BE2C (cell line): ENCODE results near the gene CFAP20DC.

Source experiments
- DNase-seq: peaks from one replicate; pipeline ENCODE4 v3.0.0-alpha.2; 2020
- H3K27me3 ChIP-seq: fragments of 250-450 bp; sonication (Bioruptor Pico); 2 replicates; pipeline ENCODE4 v1.5.1; 2020; ENCODE audit warnings: mild to moderate bottlenecking
- H3K36me3 ChIP-seq: fragments of 250-450 bp; sonication (Bioruptor Pico); 2 replicates; pipeline ENCODE4 v1.5.1; 2020; ENCODE audit warnings: mild to moderate bottlenecking
- H3K4me1 ChIP-seq: fragments of 250-450 bp; sonication (Bioruptor Pico); 2 replicates; pipeline ENCODE4 v1.5.1; 2020
- H3K4me3 ChIP-seq: 2 replicates; pipeline ENCODE4 v1.5.1; 2011; ENCODE audit warnings: low read depth, low read length
- H3K9me3 ChIP-seq: fragments of 250-450 bp; sonication (Bioruptor Pico); 2 replicates; pipeline ENCODE4 v1.5.1; 2020
- TF ChIP-seq, protein P1 (sequence below): IDR thresholded peaks from 2 replicates; pipeline ENCODE4 v1.5.1; 2012; ENCODE audit warnings: mild to moderate bottlenecking, low read depth, low read length

CFAP20DC gene

DNA sequence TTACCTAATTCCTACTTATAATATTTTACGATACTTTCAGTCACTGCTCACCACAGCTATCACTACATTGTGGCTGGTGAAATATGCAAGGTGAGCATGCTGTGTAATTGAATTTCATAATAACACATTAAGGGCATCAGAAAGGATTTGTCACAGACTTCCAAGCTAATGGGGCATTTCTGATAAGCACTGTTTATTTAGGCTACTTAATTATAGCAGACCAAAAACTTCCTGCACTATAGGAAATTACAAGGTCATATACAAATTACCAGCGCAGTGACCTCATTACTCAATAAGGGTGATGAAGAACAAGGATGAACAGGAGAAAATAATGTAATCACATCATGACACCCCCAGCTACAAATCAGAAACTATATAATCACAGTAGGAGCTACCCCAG is 294.7 kb downstream of the CFAP20DC start:
- Histone ChIP-seq H3K9me3 (no peaks in the 10 kb centered on the region), H3K27me3 (no peaks in the 10 kb centered on the region), H3K36me3 (no peaks in the 10 kb centered on the region), H3K4me1 (no peaks in the 10 kb centered on the region), H3K4me3 (no peak overlapping the region)
- DNase-seq = no peak
- TF ChIP-seq, protein P1, sequence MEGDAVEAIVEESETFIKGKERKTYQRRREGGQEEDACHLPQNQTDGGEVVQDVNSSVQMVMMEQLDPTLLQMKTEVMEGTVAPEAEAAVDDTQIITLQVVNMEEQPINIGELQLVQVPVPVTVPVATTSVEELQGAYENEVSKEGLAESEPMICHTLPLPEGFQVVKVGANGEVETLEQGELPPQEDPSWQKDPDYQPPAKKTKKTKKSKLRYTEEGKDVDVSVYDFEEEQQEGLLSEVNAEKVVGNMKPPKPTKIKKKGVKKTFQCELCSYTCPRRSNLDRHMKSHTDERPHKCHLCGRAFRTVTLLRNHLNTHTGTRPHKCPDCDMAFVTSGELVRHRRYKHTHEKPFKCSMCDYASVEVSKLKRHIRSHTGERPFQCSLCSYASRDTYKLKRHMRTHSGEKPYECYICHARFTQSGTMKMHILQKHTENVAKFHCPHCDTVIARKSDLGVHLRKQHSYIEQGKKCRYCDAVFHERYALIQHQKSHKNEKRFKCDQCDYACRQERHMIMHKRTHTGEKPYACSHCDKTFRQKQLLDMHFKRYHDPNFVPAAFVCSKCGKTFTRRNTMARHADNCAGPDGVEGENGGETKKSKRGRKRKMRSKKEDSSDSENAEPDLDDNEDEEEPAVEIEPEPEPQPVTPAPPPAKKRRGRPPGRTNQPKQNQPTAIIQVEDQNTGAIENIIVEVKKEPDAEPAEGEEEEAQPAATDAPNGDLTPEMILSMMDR = no peak

DNA sequence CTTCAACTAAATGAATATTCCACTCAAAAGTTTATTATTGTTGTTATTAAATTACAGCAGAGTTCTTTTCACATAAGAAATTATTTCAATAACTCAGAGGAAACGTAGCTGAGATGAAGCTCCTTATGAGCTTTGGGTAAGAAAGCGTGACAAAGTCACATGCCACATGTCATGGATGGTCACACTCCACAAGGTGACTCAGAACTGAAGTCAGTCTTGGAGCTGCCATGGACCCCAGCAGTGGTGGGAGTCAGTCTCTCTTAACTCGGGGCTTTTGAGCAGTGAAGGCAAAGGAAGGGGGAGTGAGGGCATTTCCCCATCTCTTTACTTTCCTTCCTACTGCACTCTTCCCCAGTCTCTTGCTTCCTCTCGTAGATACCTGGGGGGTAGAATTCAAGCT is 295.8 kb downstream of the CFAP20DC start:
- TF ChIP-seq, protein P1 = no peak
- Histone ChIP-seq H3K27me3 (no peaks in the 10 kb centered on the region), H3K36me3 (no peaks in the 10 kb centered on the region), H3K4me3 (no peak overlapping the region), H3K9me3 (no peaks in the 10 kb centered on the region), H3K4me1 (no peaks in the 10 kb centered on the region)
- no peak for DNase-seq

DNA sequence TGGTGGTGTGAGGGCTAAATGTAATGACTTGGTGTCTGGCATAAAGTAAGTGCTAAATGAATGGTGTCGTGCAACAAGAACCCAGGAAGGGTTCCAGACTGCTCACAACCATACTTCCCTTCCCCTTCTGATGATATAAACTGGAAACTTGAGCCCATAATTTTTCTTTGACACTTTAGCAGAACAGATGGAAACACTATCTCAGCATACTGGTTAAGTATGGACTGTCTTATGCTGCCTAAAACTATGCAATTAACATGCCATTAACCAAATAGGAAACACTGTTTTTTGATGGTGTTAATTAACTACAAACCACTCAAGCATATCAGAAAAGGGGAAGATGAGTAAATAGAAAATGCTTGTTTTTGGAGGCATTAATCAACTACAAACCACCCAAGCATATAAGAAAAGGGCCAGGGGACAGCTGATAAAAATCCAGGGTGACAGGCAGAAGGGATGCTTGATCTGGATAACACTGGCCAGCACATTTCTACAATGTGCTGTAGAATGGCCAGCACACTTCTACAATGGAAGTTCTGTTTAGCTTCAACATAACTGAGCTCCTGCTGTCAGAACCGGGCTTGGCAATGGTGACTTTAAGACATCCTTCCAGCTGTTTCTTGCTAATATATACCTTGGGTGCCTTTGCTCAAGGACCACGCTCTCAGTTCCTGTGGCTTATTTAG is 297.8 kb downstream of the CFAP20DC start:
- no peak overlapping the region for H3K4me3 ChIP-seq
- no peaks in the 10 kb centered on the region for H3K36me3 ChIP-seq
- no peaks in the 10 kb centered on the region for H3K9me3 ChIP-seq
- no peak for DNase-seq
- TF ChIP-seq, protein P1 = no peak
- no peaks in the 10 kb centered on the region for H3K27me3 ChIP-seq
- H3K4me1 ChIP-seq = no peaks in the 10 kb centered on the region

DNA sequence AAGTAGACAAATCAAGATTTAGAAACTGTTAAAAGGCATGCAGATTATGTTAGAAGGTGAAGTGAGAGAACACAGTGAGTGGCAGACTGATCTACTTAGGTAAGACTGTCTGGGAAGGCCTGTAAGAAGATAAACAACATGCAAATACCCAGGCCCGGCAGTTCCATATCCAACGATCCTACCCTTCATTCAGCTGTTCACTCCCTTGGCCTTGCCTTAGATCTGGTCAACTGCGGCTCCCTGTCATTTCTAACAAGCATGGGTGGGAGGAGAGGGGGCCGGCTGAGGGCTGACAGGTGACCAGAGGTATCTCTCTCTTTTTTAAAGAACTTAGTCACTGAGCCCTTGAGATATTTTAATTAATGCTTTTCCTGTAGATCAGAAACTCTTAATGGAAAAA is 298.6 kb downstream of the CFAP20DC start:
- no peaks in the 10 kb centered on the region for H3K36me3 ChIP-seq
- no peak for DNase-seq
- no peaks in the 10 kb centered on the region for H3K4me1 ChIP-seq
- no peaks in the 10 kb centered on the region for H3K9me3 ChIP-seq
- H3K4me3 ChIP-seq = no peak overlapping the region
- TF ChIP-seq, protein P1 = no peak
- H3K27me3 ChIP-seq = no peaks in the 10 kb centered on the region

DNA sequence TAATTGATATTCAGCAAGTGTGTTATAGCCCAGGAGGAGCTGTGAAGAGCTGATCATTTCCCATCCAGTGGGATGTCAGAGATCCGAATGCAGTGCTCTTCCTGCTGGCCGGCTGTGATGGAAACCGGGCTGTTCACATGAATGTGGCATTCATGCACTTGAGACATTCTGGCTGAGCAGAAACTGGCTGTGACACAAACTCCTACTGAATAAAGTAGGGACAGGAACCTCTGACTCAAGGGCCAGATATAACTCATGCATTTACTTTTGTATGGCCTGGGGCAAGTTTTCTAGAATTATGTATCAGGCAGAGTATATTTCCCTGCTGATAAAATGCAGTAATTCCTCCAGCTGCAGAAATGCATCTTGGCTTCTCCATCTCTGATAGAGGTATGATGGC is 299.9 kb downstream of the CFAP20DC start:
- no peaks in the 10 kb centered on the region for H3K4me1 ChIP-seq
- TF ChIP-seq, protein P1 = no peak
- H3K9me3 ChIP-seq = no peaks in the 10 kb centered on the region
- H3K36me3 ChIP-seq = no peaks in the 10 kb centered on the region
- H3K4me3 ChIP-seq = no peak overlapping the region
- DNase-seq = no peak
- no peaks in the 10 kb centered on the region for H3K27me3 ChIP-seq

DNA sequence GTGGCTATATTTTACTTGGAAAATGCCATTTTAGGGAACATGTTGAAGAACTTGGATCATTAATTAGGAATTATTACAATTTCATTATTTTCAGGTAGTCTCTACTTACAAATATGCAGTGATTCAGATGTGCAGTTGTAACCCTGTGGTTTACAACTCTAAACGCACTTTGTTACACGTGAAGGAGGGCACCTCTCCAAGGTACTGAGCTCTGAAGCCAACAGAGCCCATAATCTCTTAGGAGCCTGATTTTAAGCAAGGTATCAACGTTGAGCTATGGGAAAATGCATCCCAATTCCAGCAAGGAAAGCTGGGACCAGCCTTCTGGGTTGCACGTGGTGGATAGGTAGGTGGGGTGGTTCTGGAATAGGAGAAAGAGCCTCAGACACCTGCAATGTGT is 301.8 kb downstream of the CFAP20DC start:
- TF ChIP-seq, protein P1 = no peak
- Histone ChIP-seq H3K27me3 (no peaks in the 10 kb centered on the region), H3K4me3 (no peak overlapping the region), H3K9me3 (no peaks in the 10 kb centered on the region), H3K36me3 (no peaks in the 10 kb centered on the region), H3K4me1 (no peaks in the 10 kb centered on the region)
- no peak for DNase-seq
